A549 (cell line): Measurements from ENCODE around the gene TMEM167B. TPM values are rescaled to one million over a fixed set of nuclear protein-coding genes. Genes with fewer than 3 reads are reported as not detected.

Experiments
- ATAC-seq, 2 experiments: fragments of 200-7000 bp in 1 of 2; fragments of >200 bp in 1 of 2; cut with Nextera tagmentation in 1 of 2; cut with Tn5 transposase in 1 of 2; 3 replicates each; pipeline versions ENCODE4 v1.8.0 to v1.9.1; 2018 to 2020; ENCODE audit warnings: mild to moderate bottlenecking in 1 of 2, moderate library complexity in 1 of 2
- CTCF ChIA-PET: fragments of 300-600 bp; sonication (Branson Sonifier 250); formaldehyde crosslinking; extraction: SDS; loops from one replicate; lab custom pipeline; 2021; ENCODE audit warnings: antibody characterized with exemption, inconsistent platforms; lab: Yijun Ruan, JAX
- POLR2A ChIA-PET: fragments of 350-600 bp; formaldehyde crosslinking; extraction: SDS; loops from one replicate; lab custom pipeline; 2021; ENCODE audit warnings: antibody characterized with exemption, inconsistent platforms; lab: Yijun Ruan, JAX
- DNase-seq, 2 experiments: peaks; one replicate each; pipeline versions ENCODE4 v3.0.0 to v3.0.0-alpha.2; 2011 to 2016; ENCODE audit warnings: low read depth in 1 of 2, low spot score in 1 of 2
- FAIRE-seq: peaks from 2 replicates; lab custom pipeline; 2011; peaks lifted over from hg19 to GRCh38; lab: Jason Lieb, UNC
- H3K27ac ChIP-seq, 2 experiments: fragments of >200 bp; sonication (Bioruptor Twin); formaldehyde crosslinking; 3 replicates each; pipeline ENCODE4 v1.5.1; 2016 to 2017
- H3K4me1 ChIP-seq: fragments of >200 bp; sonication (Bioruptor Twin); formaldehyde crosslinking; 3 replicates; pipeline ENCODE4 v1.6.1; 2016
- H3K4me2 ChIP-seq: fragments of >200 bp; sonication (Bioruptor Twin); formaldehyde crosslinking; 3 replicates; pipeline ENCODE4 v1.6.1; 2016
- H3K4me3 ChIP-seq: fragments of >200 bp; sonication (Bioruptor Twin); formaldehyde crosslinking; 3 replicates; pipeline ENCODE4 v1.5.1; 2016
- H3K9me3 ChIP-seq: fragments of >200 bp; sonication (Bioruptor Twin); formaldehyde crosslinking; 3 replicates; pipeline ENCODE4 v1.6.1; 2016
- CBX2 ChIP-seq: fragments of 200-600 bp; sonication (generic); IDR thresholded peaks from 2 replicates; pipeline ENCODE4 v1.6.1; 2016; ENCODE audit warnings: low read depth, mild to moderate bottlenecking, borderline replicate concordance
- GATA3 ChIP-seq: IDR thresholded peaks from 2 replicates; pipeline ENCODE4 v1.6.1; 2012; ENCODE audit warnings: borderline replicate concordance
- JUNB ChIP-seq: fragments of >200 bp; sonication (Bioruptor Twin); formaldehyde crosslinking; IDR thresholded peaks from 2 replicates; pipeline ENCODE4 v1.6.1; 2016
- KDM5A ChIP-seq: fragments of 200-600 bp; sonication (generic); IDR thresholded peaks from 2 replicates; pipeline ENCODE4 v1.6.1; 2016; ENCODE audit warnings: antibody characterized with exemption, mild to moderate bottlenecking
- MAZ ChIP-seq: fragments of 150-350 bp; IDR thresholded peaks from 2 replicates; pipeline ENCODE4 v1.6.1; 2014; ENCODE audit warnings: antibody characterized with exemption, low read depth, low read length, borderline replicate concordance
- NFE2L2 ChIP-seq: fragments of 150-350 bp; conservative IDR thresholded peaks from 2 replicates; pipeline ENCODE4 v1.6.1; 2014; ENCODE audit warnings: low read length
- PHF8 ChIP-seq: fragments of 200-600 bp; sonication (generic); IDR thresholded peaks from 2 replicates; pipeline ENCODE4 v1.6.1; 2016; ENCODE audit warnings: low read depth, mild to moderate bottlenecking, antibody characterized with exemption, moderate library complexity, borderline replicate concordance
- POLR2A ChIP-seq: IDR thresholded peaks from 2 replicates; pipeline ENCODE4 v1.6.1; 2012; ENCODE audit warnings: mild to moderate bottlenecking, low read length
- RAD21 ChIP-seq, 2 experiments: fragments of >200 bp in 1 of 2; sonication (Bioruptor Twin) in 1 of 2; formaldehyde crosslinking in 1 of 2; IDR thresholded peaks in 1 of 2; conservative IDR thresholded peaks in 1 of 2; 2 replicates in 1 of 2; 3 replicates in 1 of 2; pipeline ENCODE4 v1.6.1; 2012 to 2018; ENCODE audit warnings: inconsistent platforms in 1 of 2
- RCOR1 ChIP-seq: fragments of 150-350 bp; IDR thresholded peaks from 2 replicates; pipeline ENCODE4 v1.6.1; 2014; ENCODE audit warnings: antibody characterized with exemption, low read length, low read depth
- RNF2 ChIP-seq: fragments of 200-600 bp; sonication (generic); IDR thresholded peaks from 2 replicates; pipeline ENCODE4 v1.6.1; 2016; ENCODE audit warnings: low read depth, mild to moderate bottlenecking, antibody characterized with exemption, moderate library complexity, borderline replicate concordance
- TFCP2L1 ChIP-seq: fragments of 250-450 bp; sonication (Bioruptor Pico); IDR thresholded peaks from 2 replicates; pipeline ENCODE4 v1.5.0; 2021; ENCODE audit warnings: mild to moderate bottlenecking
- ZNF302 ChIP-seq: fragments of 250-450 bp; sonication (Bioruptor Pico); IDR thresholded peaks from 2 replicates; pipeline ENCODE4 v1.9.0; 2021; ENCODE audit warnings: inconsistent platforms, mild to moderate bottlenecking, moderate library complexity
- ZSCAN20 ChIP-seq: fragments of 250-450 bp; sonication (Bioruptor Pico); IDR thresholded peaks from 2 replicates; pipeline ENCODE4 v1.8.0; 2022; ENCODE audit warnings: mild to moderate bottlenecking, moderate library complexity
- WGBS: methylation state at CpG from one replicate; pipeline ENCODE4 v1.1.6; 2017; ENCODE audit errors: missing lambda C conversion rate; 5-methylcytosine and 5-hydroxymethylcytosine counted together
- polyA plus RNA-seq, 4 experiments: library from polyadenylated mRNA; depleted of rRNA in 3 of 4; stranded (reverse); fragments of >200 nt; fragmentation: RNase III in 1 of 4; extraction: RNeasy Plus Mini Kit Qiagen cat#74134 plus additional on column Dnase treatment in 1 of 4; gene quantifications; 2 replicates in 3 of 4; 3 replicates in 1 of 4; pipeline ENCODE4 v1.2.3, GENCODE V29; 2011 to 2017
- TF ChIP-seq, protein P1 (sequence below): fragments of 250-450 bp; sonication (Bioruptor Pico); IDR thresholded peaks from 2 replicates; pipeline ENCODE4 v1.5.0; 2020; ENCODE audit warnings: low read depth, mild to moderate bottlenecking, moderate library complexity
- TF ChIP-seq, protein P2 (sequence below): fragments of 150-350 bp; IDR thresholded peaks from 2 replicates; pipeline ENCODE4 v1.6.1; 2014; ENCODE audit warnings: low read depth, mild to moderate bottlenecking, low read length
- TF ChIP-seq, protein P3 (sequence below): IDR thresholded peaks from 2 replicates; pipeline ENCODE4 v1.6.1; 2012
- TF ChIP-seq, protein P4 (sequence below): IDR thresholded peaks from 2 replicates; pipeline ENCODE4 v1.6.1; 2012; ENCODE audit warnings: low read depth, borderline replicate concordance
- TF ChIP-seq, protein P5 (sequence below): fragments of >200 bp; sonication (Bioruptor Twin); formaldehyde crosslinking; IDR thresholded peaks from 2 replicates; pipeline ENCODE4 v1.6.1; 2016

Gene TMEM167B
- polyA plus RNA-seq, 2 of the 4 experiments (the other 2 are of a cell fraction): 9.7 to 10.9 TPM

DNA sequence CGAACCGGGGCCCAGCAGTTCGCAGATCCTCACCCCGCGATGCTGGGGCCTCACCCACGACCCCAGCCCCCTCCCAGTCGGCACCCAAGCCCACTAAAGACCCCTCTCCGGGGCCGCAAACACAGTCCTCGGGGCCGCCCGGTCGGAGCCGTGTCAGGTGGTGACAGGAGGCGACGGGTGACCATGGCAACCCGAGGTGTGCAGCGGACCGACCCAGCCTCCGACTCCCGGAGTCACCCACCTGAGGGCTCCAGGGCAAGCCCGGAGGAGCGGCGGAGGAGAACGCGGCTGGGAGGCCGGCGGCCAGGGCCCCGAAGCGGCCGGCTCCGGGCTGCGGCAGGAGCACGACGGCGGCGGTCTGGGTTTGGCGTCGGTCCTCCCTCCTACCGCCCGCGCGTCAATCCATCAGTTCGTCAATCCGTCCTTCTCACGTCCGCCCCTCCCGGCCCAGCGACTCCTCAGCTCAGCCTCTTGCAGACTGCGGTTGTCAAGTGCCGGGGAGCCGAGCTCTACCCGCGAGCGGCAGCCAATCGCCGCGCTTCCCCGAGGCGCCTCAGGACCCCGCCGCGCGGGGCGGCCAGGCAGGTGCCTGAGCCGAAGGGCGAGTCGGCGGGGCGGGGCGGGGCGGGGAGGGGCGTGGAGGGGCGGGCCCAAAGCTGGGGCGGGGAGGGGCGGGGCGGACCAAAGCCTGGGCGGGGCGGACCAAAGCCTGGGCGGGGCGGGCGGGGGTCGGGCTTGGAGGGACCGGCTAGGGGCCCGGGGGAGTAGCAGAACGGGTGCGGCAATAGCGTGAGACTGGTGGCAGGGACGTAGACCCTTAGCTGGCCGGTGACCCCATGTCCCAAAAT, 48.7 kb upstream of the TMEM167B start, which contains the start of gene WDR47:
Gene WDR47 (minus strand): TSS at position 482 of the 848 bp plus-strand sequence. CDS start 18,590 bp downstream, outside the sequence.
- ATAC-seq: peak; percentile 97 to 99
- ChIA-PET CTCF (interaction anchor here (0.7 to 1.3 kb wide), 3 partner anchors 14 to 70 kb away, joined by 3 to 4 read pairs (median 4); a partner anchor contains a TSS), POLR2A (interaction anchor here (0.6 to 1.7 kb wide), 10 partner anchors 13 to 81 kb away, joined by 3 to 8 read pairs (median 4); partner anchors contain the start of genes CLCC1 and TAF13)

DNA sequence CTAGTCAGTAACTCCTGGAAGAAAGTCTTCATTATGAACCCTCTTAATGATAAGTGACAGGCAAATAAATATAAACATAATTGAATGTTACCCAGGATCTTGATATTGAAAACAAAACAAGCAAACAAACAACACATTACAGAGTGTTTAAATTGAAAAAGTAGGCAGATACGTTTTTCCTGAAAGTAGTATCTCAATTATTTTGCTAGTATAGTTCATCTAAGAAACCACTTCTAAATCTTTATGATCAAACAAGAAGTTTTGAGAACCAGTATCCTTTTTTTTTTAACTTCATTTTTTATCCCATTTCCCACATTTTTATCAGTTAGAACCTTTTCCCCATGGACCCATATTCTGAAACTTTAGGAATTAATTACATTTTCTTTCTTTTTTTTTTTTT, 45.0 kb upstream of the TMEM167B start:
- ChIA-PET POLR2A (no interaction called here), CTCF (interaction anchor here (0.5 to 1.3 kb wide), 4 partner anchors 15 to 356 kb away, joined by 3 read pairs; a partner anchor contains a TSS)
- ATAC-seq (no peak), FAIRE-seq (no peak), DNase-seq (no peak)
- Histone ChIP-seq H3K4me3 (no peak overlapping the region), H3K4me1 (peaks cover under 1% of the 10 kb centered on the region; the same call in 1 of the 3 replicates), H3K9me3 (no peaks in the 10 kb centered on the region), H3K4me2 (no peak overlapping the region), H3K27ac (no peak overlapping the region)
- TF ChIP-seq JUNB (no peak), CBX2 (no peak), RNF2 (no peak), ZNF302 (CRISPR knock-in tag) (no peak), MAZ (no peak)
- TF ChIP-seq, protein P1, sequence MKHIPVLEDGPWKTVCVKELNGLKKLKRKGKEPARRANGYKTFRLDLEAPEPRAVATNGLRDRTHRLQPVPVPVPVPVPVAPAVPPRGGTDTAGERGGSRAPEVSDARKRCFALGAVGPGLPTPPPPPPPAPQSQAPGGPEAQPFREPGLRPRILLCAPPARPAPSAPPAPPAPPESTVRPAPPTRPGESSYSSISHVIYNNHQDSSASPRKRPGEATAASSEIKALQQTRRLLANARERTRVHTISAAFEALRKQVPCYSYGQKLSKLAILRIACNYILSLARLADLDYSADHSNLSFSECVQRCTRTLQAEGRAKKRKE (CRISPR knock-in tag): no peak
- TF ChIP-seq, all 56 proteins: peak for 0
- WGBS: 29% methylated on average over 1 of the region's 1 CpG

More for the DNA sequence above, 48.7 kb upstream of the TMEM167B start, which contains the start of gene WDR47:
- Histone ChIP-seq H3K4me2 (peak within 1 kb of the TSS; percentile 82), H3K9me3 (no peaks in the 10 kb centered on the region), H3K27ac (peak within 1 kb of the TSS; percentile 74 to 88), H3K4me1 (peaks cover 7% of the 10 kb centered on the region; the same call in 1 of the 3 replicates), H3K4me3 (peak within 1 kb of the TSS; percentile 66)
- FAIRE-seq (no peak), DNase-seq (peak; percentile 82 to 93)
- TF ChIP-seq ZSCAN20 (CRISPR knock-in tag) (no peak), PHF8 (peak; percentile 52; the same call in 1 of the 2 replicates), CBX2 (no peak), POLR2A (peak; percentile 93), KDM5A (no peak), RAD21 (conservative IDR thresholded peaks at IDR 0.05 in 1 of 2, IDR thresholded peaks at IDR 0.05 in 1 of 2) (no peak), NFE2L2 (no peak)
- TF ChIP-seq, protein P2, sequence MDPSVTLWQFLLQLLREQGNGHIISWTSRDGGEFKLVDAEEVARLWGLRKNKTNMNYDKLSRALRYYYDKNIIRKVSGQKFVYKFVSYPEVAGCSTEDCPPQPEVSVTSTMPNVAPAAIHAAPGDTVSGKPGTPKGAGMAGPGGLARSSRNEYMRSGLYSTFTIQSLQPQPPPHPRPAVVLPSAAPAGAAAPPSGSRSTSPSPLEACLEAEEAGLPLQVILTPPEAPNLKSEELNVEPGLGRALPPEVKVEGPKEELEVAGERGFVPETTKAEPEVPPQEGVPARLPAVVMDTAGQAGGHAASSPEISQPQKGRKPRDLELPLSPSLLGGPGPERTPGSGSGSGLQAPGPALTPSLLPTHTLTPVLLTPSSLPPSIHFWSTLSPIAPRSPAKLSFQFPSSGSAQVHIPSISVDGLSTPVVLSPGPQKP: no peak
- TF ChIP-seq, protein P3, sequence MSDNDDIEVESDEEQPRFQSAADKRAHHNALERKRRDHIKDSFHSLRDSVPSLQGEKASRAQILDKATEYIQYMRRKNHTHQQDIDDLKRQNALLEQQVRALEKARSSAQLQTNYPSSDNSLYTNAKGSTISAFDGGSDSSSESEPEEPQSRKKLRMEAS: peak; percentile 50; the same call in 1 of the 2 replicates
- TF ChIP-seq, protein P4, sequence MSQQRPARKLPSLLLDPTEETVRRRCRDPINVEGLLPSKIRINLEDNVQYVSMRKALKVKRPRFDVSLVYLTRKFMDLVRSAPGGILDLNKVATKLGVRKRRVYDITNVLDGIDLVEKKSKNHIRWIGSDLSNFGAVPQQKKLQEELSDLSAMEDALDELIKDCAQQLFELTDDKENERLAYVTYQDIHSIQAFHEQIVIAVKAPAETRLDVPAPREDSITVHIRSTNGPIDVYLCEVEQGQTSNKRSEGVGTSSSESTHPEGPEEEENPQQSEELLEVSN: peak; percentile 49; the same call in 1 of the 2 replicates
- TF ChIP-seq, protein P5, sequence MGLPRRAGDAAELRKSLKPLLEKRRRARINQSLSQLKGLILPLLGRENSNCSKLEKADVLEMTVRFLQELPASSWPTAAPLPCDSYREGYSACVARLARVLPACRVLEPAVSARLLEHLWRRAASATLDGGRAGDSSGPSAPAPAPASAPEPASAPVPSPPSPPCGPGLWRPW: no peak
- 0% methylated on average over 2 of the region's 90 CpGs for WGBS

DNA sequence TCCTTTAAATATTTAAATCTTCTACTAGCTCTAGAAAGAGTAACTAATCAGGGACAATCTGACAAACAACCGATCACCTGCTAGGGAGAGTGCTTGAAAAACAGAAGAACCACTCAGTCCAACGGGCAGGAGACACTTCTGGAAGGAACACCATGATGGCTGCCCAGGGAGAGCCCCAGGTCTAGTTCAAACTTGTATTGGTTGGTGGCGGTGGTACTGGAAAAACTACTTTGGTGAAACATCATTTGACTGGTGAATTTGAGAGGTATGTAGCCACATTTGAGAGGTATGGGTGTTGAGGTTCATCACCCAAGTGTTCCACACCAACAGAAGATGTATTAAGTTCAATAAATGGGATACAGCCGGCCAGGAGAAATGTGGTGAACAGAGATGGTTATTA, 43.9 kb upstream of the TMEM167B start:
- Histone ChIP-seq H3K9me3 (no peaks in the 10 kb centered on the region), H3K4me3 (no peak overlapping the region), H3K27ac (no peak overlapping the region), H3K4me1 (no peaks in the 10 kb centered on the region), H3K4me2 (no peak overlapping the region)
- ATAC-seq (no peak), FAIRE-seq (no peak), DNase-seq (no peak)
- 61% methylated on average over 4 of the region's 4 CpGs for WGBS
- CTCF ChIA-PET: interaction anchor here (0.5 to 1.3 kb wide), 3 partner anchors 11 to 172 kb away, joined by 3 to 5 read pairs (median 3); no protein-coding TSS in a partner anchor
- TF ChIP-seq TFCP2L1 (no peak), GATA3 (no peak), POLR2A (no peak), JUNB (no peak), PHF8 (no peak), NFE2L2 (no peak), RCOR1 (no peak)
- POLR2A ChIA-PET: no interaction called here
